ENCODE data around the gene AMBP.

The AMBP gene

GRCh38 chr9:114037249-114037648, 40.9 kb downstream of the AMBP start:
- no peak overlapping the region for H3K4me2 ChIP-seq (ENCODE audit: low read depth, low read length)
- H3K9me3 ChIP-seq (replicated peaks; ENCODE audit: insufficient read depth, low read length), result no peaks in the 10 kb centered on the region
- H3F3A ChIP-seq (ENCODE audit: insufficient read depth, low read length), result no peaks in the 10 kb centered on the region
- no peaks in the 10 kb centered on the region for H3K9me2 ChIP-seq (replicated peaks; ENCODE audit: insufficient read depth, low read length)
- H3K4me1 ChIP-seq (ENCODE audit: low read length), result no peaks in the 10 kb centered on the region
- no peak overlapping the region for H2AFZ ChIP-seq (ENCODE audit: low read length)
- no peak for DNase-seq
- no peaks in the 10 kb centered on the region for H3K79me2 ChIP-seq (ENCODE audit: low read length)
- no peak overlapping the region for H3K27ac ChIP-seq (ENCODE audit: low read length)
- H3K4me3 ChIP-seq (ENCODE audit: low read length), result no peak overlapping the region
- TF ChIP-seq EZH2phosphoT487 (IDR thresholded peaks at IDR 0.05; ENCODE audit: low read length) (no peak), EZH2 (optimal IDR thresholded peaks at IDR 0.05; ENCODE audit: low read depth, low read length) (no peak)
- TF ChIP-seq, protein P1, sequence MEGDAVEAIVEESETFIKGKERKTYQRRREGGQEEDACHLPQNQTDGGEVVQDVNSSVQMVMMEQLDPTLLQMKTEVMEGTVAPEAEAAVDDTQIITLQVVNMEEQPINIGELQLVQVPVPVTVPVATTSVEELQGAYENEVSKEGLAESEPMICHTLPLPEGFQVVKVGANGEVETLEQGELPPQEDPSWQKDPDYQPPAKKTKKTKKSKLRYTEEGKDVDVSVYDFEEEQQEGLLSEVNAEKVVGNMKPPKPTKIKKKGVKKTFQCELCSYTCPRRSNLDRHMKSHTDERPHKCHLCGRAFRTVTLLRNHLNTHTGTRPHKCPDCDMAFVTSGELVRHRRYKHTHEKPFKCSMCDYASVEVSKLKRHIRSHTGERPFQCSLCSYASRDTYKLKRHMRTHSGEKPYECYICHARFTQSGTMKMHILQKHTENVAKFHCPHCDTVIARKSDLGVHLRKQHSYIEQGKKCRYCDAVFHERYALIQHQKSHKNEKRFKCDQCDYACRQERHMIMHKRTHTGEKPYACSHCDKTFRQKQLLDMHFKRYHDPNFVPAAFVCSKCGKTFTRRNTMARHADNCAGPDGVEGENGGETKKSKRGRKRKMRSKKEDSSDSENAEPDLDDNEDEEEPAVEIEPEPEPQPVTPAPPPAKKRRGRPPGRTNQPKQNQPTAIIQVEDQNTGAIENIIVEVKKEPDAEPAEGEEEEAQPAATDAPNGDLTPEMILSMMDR (IDR thresholded peaks at IDR 0.05; ENCODE audit: low read length), result no peak
- no peak overlapping the region for H3K9ac ChIP-seq (ENCODE audit: low read length)
- H4K20me1 ChIP-seq (ENCODE audit: insufficient read depth, low read length), result no peaks in the 10 kb centered on the region
- no peaks in the 10 kb centered on the region for H3K27me3 ChIP-seq (replicated peaks; ENCODE audit: insufficient read depth, low read length)
- no peaks in the 10 kb centered on the region for H3K36me3 ChIP-seq (replicated peaks; ENCODE audit: insufficient read depth, low read length)

DNA sequence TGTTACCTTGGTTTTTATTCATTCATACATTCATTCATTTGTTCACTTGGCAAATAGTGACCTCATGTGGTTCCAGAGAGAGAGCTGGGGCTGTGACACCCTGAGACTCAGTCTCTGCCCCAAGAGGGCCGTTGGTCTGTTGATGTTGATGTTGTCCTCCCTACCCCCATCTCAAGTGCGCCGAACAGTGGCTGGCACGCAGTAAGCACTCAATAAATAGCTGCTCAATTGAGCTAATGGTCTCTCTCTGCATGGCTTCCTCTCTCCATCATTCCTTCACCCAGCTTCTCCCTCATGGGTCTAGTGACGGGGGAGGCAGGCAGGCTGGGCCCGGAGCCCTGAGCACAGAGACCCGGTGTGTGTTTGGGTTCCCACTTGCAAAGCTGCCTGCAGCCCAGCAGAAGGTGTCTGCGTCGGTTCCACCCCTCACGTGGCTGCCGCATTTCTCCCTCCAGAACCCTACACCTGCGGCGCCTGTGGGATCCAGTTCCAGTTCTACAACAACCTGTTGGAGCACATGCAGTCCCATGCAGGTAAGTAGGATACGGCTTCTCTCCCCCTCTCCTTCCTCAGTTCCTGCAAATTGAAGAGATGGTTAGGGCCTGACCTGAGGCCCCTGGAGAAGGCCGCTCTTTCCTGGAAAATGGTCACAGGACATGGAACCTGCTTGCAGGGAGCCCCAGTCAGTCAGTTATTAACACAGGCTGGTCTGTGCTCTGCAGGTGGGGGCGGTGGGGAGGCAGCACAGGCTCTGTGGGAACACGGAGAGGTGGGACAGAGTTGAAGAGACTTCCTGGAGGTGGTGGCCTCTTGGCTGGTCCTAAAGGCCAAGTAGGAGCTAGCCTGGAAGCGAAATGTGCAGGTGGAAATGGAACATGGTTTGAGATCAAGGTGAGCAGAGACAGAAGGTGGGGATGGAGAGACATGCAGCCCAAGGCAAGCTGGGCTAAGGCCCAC, 42.0 kb downstream of the AMBP start:
- Histone ChIP-seq H2AFZ (ENCODE audit: low read length) (no peak overlapping the region), H4K20me1 (ENCODE audit: insufficient read depth, low read length) (no peaks in the 10 kb centered on the region), H3K4me3 (ENCODE audit: low read length) (no peak overlapping the region), H3K27me3 (replicated peaks; ENCODE audit: insufficient read depth, low read length) (no peaks in the 10 kb centered on the region), H3K9me2 (replicated peaks; ENCODE audit: insufficient read depth, low read length) (no peaks in the 10 kb centered on the region), H3K27ac (ENCODE audit: low read length) (no peak overlapping the region), H3K4me1 (ENCODE audit: low read length) (no peaks in the 10 kb centered on the region), H3K4me2 (ENCODE audit: low read depth, low read length) (no peak overlapping the region), H3K79me2 (ENCODE audit: low read length) (no peaks in the 10 kb centered on the region), H3K9ac (ENCODE audit: low read length) (no peak overlapping the region), H3K36me3 (replicated peaks; ENCODE audit: insufficient read depth, low read length) (no peaks in the 10 kb centered on the region), H3F3A (ENCODE audit: insufficient read depth, low read length) (no peaks in the 10 kb centered on the region), H3K9me3 (replicated peaks; ENCODE audit: insufficient read depth, low read length) (no peaks in the 10 kb centered on the region)
- no peak for TF ChIP-seq EZH2phosphoT487 (IDR thresholded peaks at IDR 0.05; ENCODE audit: low read length)
- TF ChIP-seq EZH2 (optimal IDR thresholded peaks at IDR 0.05; ENCODE audit: low read depth, low read length), result no peak
- TF ChIP-seq, protein P1 (IDR thresholded peaks at IDR 0.05; ENCODE audit: low read length), result no peak
- DNase-seq, result no peak

DNA sequence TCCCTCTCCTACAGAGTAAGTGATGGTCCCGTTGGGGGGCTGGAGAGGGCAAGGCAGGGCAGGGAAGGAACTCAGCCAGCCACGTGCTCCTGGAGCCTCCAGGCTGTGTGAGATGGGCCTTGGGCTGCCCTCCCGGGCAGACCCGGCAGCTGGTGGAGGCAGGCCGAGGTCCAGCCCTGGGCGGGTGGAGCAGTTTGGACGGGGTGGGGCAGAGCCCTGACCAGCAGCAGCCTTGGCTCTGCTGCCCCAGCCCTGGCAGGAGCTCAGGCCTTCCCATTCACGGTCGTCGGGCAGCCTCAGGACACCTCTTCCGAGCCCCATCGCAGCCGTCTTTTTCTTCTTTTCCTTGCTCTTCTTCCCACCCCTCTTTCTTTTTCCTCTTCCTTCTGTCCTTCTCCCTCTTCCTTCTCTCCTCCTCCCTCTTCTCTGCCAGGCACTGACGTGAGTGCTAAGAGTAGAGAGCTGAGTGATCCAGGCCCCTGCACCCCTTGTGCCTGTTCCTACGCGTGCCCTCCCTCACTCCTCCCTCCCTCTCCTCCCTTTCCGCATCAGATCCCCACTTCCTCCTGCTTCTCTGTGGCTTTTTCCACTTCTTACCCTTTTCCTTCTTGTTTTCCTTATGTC, 42.8 kb downstream of the AMBP start:
- DNase-seq, result no peak
- Histone ChIP-seq H3K36me3 (replicated peaks; ENCODE audit: insufficient read depth, low read length) (no peaks in the 10 kb centered on the region), H3K9me3 (replicated peaks; ENCODE audit: insufficient read depth, low read length) (no peaks in the 10 kb centered on the region), H3K79me2 (ENCODE audit: low read length) (no peaks in the 10 kb centered on the region), H3K9ac (ENCODE audit: low read length) (no peak overlapping the region), H3K4me3 (ENCODE audit: low read length) (no peak overlapping the region), H3K9me2 (replicated peaks; ENCODE audit: insufficient read depth, low read length) (no peaks in the 10 kb centered on the region), H3K27ac (ENCODE audit: low read length) (no peak overlapping the region), H3K4me2 (ENCODE audit: low read depth, low read length) (no peak overlapping the region), H3K4me1 (ENCODE audit: low read length) (no peaks in the 10 kb centered on the region), H2AFZ (ENCODE audit: low read length) (no peak overlapping the region), H4K20me1 (ENCODE audit: insufficient read depth, low read length) (no peaks in the 10 kb centered on the region), H3F3A (ENCODE audit: insufficient read depth, low read length) (no peaks in the 10 kb centered on the region), H3K27me3 (replicated peaks; ENCODE audit: insufficient read depth, low read length) (no peaks in the 10 kb centered on the region)
- TF ChIP-seq EZH2 (optimal IDR thresholded peaks at IDR 0.05; ENCODE audit: low read depth, low read length), result no peak
- TF ChIP-seq EZH2phosphoT487 (IDR thresholded peaks at IDR 0.05; ENCODE audit: low read length), result no peak
- TF ChIP-seq, protein P1 (IDR thresholded peaks at IDR 0.05; ENCODE audit: low read length), result no peak

Measured in MM.1S (cell line).